GM19035 (cell line): ENCODE data around the gene ZNF217.
"Not testable (repeated sequence)": the region's sequence is repeated elsewhere in the genome, so short reads cannot be mapped to it uniquely, and the experiment has no call there.

Experiments used
- ATAC-seq: cut with Tn5 transposase; IDR thresholded peaks from one replicate; pipeline ENCODE4 v1.9.1; 2021; ENCODE audit not compliant: unreplicated experiment

ZNF217 gene

DNA sequence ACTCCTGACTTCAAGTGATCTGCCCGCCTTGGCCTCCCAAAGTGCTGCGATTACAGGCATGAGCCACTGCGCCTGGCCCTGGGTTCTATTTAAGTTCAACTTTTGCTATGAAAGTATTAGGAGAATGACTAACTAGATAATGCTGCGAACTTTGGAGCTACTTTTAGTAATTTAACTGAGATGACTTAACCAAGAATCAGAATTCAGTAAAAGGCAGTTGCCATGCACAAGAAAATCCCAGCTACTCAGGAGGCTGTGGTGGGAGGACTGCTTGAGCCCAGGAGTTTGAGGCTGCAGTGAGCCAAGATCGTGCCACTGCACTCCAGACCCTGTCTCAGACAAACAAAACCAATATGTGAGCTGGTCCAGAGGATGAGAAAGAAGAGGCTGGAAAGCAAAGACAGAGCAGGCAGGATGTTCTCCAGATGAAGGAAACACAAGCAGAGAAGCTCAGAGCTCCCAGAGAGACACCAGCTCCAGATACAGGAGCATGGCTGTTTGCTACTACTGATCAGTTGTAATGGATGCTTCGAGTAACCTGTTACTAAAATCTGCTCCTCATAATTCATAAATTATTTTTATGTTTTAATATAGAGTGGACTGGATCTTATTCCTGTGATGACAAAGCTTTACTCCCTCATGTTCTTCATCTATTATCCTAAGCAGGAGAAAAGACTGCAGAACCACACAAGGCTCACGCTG, 23.9 kb downstream of the ZNF217 start:
- no peak for ATAC-seq

DNA sequence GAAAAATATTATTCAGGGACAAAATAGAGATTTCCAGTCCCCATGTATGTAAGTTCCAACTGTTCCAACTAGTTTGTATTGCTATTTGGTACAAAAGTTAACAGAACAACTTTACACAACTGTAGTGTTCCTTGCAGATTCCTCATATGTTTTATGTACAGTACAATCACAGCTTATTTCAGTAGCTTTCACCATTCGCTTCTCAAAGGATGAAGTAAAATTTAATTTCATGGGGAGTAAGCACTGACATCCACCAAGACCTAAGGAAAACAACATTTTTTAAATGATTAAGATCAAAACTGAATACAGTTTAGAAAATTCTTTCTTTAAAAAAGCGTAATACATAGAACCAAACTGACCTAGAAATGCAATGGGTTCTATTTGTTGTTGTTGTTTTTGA, 24.6 kb downstream of the ZNF217 start:
- ATAC-seq = no peak

DNA sequence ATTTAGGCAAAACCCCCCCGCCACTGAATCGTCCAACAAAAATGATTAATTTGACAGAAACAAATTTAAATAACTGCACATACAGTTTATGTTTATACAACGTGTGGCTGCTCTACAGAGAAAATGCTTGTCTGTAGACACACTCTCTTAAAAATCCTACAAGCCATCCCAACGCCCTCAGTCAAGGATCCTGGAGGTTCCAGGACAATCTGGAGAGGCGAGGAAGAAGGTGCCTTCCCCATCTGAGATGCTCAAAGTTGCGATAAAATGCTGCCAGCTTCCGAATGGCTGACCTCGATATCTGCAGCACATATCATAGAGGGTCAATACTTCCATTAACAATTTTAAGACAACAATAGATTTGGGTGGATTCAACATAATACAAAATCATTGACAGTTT, 25.3 kb downstream of the ZNF217 start:
- ATAC-seq = no peak

- ATAC-seq = no peak
Measured at GRCh38 chr20:53567379-53567917, 26.2 kb downstream of the ZNF217 start.

GRCh38 chr20:53566623-53567022, 27.0 kb downstream of the ZNF217 start:
- ATAC-seq = not testable (repeated sequence)

- no peak for ATAC-seq
Measured at GRCh38 chr20:53565254-53565653, 28.4 kb downstream of the ZNF217 start.

DNA sequence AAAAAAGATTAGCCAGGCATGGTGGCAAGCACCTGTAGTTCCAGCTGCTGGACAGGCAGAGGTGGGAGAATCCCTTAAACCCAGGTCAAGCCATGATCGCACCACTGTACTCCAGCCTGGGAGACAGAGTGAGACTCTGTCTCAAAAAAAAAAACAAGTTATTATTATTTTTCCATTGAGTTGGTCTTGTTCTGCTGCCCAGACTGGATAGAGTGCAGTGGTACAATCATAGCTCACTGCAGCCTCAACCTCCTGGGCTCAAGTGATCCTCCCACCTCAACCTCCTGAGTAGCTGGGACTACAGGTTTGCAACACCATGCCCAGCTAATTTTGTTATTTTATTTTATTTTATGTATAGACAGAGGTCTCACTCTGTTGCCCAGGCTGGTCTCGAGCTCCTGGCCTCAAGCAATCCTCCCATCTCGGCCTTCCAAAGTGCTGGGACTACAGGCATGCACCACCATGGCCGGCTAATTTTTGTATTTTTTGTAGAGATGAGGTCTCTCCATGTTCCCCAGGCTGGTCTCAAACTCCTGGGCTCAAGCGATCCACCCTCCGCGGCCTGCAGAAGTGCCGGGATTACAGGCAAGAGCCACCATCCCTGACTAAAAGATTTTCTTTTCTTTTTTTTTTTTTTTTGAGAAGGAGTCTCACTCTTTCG, 31.4 kb downstream of the ZNF217 start:
- ATAC-seq = not testable (repeated sequence)

DNA sequence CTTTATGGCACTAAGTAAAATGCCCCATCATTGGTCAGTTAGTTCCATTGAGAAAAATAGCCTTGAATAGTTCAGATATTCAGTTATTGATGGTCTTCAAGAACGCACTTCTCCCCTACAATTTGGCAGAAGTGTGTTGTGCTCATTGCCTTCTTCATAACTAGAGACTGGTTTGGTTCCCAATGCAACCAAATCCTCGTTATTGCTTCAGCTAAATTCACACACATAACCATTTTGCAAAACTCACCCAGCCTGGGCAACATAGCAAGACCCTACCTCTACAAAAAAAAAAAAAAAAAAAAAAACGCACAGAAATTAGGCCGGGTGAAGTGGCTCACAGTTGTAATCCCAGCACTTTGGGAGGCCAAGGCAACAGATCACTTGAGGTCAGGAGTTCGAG, 32.1 kb downstream of the ZNF217 start:
- no peak for ATAC-seq

- no peak for ATAC-seq
Measured at GRCh38 chr20:53559816-53560215, 33.8 kb downstream of the ZNF217 start.

- no peak for ATAC-seq
Measured at GRCh38 chr20:53557130-53557529, 36.5 kb downstream of the ZNF217 start.

- no peak for ATAC-seq
Measured at GRCh38 chr20:53556267-53556897, 37.3 kb downstream of the ZNF217 start.

DNA sequence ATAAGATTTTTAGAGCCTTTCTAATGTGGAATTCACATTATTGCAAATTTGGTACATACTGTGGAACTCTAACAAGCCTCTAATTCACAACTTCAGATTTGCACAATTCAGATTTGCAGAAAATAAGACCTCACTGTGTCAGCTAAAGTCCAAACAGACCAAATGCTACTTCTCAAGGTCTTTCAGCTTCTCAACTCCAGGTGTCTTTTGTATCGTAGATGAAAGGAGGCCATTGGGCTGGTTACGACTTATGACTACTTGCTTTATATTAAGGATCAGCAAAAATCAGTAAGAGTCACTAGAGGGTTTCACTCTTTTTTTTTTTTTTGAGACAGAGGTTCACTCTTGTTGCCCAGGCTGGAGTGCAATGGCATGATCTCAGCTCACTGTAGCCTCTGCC, 37.8 kb downstream of the ZNF217 start:
- ATAC-seq = no peak

- no peak for ATAC-seq
Measured at GRCh38 chr20:53555081-53555480, 38.6 kb downstream of the ZNF217 start.

GRCh38 chr20:53552572-53552893, 41.1 kb downstream of the ZNF217 start:
- not testable (repeated sequence) for ATAC-seq

- not testable (repeated sequence) for ATAC-seq
Measured at GRCh38 chr20:53551719-53552571, 41.7 kb downstream of the ZNF217 start.

- no peak for ATAC-seq
Measured at GRCh38 chr20:53550280-53551187, 43.1 kb downstream of the ZNF217 start.

DNA sequence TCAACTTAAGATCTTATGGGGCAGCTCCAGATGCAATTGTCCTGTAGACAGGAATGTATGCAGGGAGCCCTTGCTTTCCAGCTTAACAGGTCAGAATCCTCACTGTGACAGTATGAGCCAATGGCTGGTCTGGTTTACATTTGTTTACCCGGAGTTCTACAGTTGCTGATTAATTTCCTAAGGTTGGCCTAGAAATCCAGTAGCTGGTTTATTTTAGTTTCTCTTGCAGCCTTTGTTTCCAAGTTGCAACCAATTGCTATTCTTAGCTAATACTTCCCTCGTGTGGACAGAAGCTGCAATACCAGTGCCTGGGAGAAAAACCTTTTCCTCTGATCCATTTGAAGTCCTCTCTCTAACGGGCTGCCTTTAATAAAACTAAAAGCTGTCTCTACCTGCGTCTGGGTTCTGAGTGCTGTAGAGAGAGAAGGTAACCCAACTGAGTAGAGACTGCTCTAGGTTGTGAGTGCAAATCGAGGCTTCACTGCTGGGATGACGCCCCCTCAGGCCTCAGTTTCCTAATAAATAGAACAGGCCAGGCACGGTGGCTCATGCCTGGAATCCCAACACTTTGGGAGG, 45.9 kb downstream of the ZNF217 start:
- ATAC-seq = no peak

DNA sequence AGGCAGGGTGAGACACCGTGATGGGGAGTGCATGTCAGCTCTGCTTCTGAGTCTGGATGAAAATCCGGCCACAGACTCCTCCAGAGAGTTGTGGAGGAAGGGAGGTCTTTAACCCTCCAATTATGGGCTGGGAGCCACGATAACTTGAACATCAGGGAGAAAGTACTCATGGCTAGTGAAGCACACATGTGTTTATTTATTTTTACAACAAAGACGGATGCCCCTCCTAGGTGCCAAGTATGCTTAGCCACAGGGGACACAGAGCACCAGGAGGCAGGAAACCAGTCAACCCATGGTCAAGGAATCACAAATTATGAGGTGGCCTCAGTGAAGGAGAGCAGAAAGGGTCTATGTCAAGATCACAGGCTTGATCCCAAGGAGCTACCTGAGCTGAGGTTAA, 54.1 kb downstream of the ZNF217 start:
- ATAC-seq = no peak

- not testable (repeated sequence) for ATAC-seq
Measured at GRCh38 chr20:53536382-53536781, 57.3 kb downstream of the ZNF217 start.

- ATAC-seq = no peak
Measured at GRCh38 chr20:53535878-53536277, 57.8 kb downstream of the ZNF217 start.
